Brain pericyte (primary cell): ENCODE results near the gene TUBB.
A peak's percentile ranks its signal among the peaks of the same experiment; 100 is the strongest.
"Not testable (repeated sequence)": the region's sequence is repeated elsewhere in the genome, so short reads cannot be mapped to it uniquely, and the experiment has no call there.

Experiments used
- DNase-seq: peaks from one replicate; pipeline ENCODE4 v3.0.0-alpha.2; 2012; ENCODE audit warnings: low read depth, low spot score

The TUBB gene

DNA sequence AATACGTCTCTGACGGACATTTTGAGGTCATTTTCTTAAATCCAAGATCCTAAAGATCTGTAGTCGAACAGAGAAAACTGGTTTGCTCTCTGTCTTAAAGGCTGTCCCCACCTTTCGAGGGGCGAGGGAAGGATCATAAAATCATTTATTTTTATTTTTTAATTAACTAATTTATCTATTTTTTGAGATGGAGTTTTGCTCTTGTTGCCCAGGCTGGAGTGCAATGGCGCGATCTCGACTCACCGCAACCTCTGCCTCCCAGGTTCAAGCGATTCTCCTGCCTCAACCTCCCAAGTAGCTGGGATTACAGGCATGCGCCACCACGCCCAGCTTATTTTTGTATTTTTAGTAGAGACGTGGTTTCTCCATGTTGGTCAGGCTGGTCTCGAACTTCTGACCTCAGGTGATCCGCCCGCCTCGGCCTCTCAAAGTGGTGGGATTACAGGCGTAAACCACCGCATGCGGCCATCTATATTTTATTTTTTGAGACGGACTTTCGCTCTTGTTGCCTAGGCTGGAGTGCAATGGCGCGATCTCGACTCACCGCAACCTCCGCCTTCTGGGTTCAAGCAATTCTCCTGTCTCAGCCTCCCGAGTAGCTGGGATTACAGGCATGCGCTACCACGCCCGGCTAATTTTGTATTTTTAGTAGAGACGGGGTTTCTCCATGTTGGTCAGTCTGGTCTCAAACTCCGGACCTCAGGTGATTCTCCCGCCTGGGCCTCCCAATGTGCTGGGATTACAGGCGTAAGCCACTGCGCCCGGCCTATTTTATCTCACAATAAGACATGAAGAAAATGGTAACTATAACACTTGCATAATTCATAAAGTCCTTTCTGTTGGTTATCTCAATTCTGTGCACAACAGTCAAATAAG lies 2.1 kb upstream of the TUBB start:
- not testable (repeated sequence) for DNase-seq

DNA sequence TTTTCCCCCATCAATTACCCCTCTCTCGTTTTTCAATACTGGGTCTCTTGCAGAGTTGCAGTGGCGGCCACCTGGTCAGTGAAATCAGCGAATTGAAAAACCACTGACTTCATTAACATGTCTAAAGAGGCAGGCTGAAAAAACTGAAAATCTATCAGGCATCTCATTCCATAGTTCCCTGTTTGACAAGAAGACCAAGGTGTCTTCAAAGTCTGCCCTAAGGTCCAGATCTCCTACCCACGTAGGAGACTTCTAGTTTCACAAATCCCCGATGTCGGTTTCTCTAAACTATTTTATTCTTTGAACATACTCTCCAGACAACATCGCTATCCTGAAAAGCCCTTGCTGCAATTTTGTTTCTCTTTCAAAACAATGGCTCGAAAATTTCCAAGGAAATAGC lies 796 bp upstream of the TUBB start:
- DNase-seq, result no peak

DNA sequence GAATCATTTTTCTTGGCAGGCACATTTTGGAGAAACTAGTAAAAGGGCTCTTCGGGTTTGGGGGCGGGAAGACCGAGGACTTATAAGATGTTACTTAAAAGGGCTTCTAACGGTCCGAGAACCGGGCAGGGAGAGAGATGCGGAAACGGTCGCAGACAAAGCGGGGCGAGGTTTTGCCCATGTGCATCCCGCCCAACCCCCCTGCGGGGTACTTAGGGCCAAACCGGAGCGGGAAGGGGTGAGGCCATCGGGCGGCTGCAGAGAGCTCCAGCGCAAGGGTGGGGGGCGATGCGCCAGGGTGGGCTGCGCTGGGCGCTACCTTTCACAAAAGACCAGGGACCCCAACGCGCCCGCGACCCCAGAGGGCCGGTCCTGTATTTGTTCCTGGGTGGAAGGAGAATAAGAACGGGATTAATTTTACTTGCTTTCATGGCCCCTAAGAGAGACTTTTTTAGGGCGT lies 616 bp downstream of the TUBB start:
- no peak for DNase-seq

DNA sequence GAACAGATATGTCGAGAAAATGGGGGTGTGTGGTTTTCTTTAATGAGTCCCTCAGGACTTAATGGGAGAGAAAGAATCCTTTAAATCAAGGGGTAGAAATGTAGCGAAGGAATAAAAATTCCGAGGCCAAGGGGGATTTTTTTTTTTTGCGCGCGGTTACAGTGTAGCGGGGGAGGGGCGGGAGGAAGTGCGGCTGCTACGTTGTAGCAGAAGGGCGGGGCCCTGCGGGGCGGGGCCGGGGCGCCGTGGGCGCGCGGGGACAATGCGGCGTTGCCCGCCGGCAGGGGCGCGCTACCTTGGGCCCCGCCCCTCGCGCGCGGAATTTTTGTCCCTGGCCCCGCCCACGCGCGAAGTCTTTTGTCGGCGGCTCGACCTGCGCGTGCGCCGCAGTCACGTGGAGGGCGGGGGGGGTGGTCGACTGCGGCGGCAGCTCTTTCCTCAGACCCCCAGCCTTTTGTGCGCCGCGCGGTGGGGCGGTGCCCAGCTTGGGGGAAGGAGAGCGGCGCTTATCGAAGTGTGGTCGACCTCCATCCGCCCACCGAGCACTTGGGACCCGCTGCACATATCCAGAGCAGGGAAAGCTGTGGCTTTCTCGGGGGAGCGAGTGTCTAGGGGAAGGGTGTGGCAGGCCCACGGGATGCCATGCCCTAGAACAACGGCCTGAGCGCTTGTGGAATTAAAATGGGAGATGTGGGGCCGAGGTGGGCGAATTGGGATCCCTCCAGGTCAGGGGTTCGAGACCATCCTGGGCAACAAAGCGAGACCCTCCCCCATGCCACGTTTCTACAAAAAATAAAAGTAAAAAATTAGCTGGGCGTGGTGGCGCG lies 1.3 kb downstream of the TUBB start:
- DNase-seq, result peak; percentile 59

DNA sequence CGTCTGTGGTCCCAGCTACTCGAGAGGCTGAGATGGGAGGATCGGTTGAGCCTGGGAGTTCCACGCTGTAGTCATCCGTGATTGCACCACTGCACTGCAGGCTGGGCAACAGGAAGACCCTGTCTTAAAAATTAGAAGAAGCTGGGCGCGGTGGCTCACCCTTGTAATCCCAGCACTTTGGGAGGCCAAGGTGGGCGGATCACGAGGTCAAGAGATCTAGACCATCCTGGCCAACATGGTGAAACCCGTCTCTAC lies 1.8 kb downstream of the TUBB start:
- DNase-seq, result not testable (repeated sequence)

DNA sequence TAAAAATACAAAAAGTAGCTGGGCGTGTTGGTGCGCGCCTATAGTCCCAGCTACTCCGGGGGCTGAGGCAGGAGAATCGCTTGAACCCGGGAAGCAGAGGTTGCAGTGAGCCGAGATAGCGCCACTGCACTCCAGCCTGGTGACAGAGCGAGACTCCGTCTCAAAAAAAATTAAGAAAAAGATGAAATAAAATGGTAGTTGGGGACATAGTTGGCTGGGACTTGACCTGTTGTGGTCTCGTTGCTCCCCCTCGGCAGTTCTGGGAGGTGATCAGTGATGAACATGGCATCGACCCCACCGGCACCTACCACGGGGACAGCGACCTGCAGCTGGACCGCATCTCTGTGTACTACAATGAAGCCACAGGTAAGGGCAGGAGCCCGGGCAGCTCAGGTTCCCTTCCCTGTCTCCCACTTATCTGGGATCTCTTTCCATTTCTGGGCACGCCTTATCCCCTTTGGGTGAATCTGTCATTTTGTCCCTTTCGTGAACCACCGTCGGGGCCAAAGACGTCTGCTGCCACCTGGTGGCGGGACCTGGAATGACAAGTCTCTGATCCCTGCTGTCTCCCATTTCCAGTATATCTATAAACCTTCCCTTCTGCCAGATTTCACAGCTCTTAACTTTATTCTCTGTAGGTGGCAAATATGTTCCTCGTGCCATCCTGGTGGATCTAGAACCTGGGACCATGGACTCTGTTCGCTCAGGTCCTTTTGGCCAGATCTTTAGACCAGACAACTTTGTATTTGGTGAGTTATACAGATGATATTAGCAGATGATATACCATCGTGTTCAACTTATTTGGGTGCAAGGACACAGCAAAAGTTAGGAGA lies 2.3 kb downstream of the TUBB start:
- DNase-seq, result peak; percentile 30

DNA sequence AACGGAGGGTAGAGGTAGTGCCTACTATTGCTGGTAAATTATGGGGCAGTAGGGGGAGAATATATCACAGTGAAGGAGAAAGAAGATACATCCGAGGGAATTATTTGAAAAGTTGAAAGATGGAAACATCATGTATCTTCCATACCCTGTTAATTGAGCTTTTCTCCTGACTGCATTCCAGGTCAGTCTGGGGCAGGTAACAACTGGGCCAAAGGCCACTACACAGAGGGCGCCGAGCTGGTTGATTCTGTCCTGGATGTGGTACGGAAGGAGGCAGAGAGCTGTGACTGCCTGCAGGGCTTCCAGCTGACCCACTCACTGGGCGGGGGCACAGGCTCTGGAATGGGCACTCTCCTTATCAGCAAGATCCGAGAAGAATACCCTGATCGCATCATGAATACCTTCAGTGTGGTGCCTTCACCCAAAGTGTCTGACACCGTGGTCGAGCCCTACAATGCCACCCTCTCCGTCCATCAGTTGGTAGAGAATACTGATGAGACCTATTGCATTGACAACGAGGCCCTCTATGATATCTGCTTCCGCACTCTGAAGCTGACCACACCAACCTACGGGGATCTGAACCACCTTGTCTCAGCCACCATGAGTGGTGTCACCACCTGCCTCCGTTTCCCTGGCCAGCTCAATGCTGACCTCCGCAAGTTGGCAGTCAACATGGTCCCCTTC lies 3.1 kb downstream of the TUBB start:
- DNase-seq, result not testable (repeated sequence)

DNA sequence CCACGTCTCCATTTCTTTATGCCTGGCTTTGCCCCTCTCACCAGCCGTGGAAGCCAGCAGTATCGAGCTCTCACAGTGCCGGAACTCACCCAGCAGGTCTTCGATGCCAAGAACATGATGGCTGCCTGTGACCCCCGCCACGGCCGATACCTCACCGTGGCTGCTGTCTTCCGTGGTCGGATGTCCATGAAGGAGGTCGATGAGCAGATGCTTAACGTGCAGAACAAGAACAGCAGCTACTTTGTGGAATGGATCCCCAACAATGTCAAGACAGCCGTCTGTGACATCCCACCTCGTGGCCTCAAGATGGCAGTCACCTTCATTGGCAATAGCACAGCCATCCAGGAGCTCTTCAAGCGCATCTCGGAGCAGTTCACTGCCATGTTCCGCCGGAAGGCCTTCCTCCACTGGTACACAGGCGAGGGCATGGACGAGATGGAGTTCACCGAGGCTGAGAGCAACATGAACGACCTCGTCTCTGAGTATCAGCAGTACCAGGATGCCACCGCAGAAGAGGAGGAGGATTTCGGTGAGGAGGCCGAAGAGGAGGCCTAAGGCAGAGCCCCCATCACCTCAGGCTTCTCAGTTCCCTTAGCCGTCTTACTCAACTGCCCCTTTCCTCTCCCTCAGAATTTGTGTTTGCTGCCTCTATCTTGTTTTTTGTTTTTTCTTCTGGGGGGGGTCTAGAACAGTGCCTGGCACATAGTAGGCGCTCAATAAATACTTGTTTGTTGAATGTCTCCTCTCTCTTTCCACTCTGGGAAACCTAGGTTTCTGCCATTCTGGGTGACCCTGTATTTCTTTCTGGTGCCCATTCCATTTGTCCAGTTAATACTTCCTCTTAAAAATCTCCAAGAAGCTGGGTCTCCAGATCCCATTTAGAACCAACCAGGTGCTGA lies 3.9 kb downstream of the TUBB start:
- DNase-seq, result not testable (repeated sequence)

DNA sequence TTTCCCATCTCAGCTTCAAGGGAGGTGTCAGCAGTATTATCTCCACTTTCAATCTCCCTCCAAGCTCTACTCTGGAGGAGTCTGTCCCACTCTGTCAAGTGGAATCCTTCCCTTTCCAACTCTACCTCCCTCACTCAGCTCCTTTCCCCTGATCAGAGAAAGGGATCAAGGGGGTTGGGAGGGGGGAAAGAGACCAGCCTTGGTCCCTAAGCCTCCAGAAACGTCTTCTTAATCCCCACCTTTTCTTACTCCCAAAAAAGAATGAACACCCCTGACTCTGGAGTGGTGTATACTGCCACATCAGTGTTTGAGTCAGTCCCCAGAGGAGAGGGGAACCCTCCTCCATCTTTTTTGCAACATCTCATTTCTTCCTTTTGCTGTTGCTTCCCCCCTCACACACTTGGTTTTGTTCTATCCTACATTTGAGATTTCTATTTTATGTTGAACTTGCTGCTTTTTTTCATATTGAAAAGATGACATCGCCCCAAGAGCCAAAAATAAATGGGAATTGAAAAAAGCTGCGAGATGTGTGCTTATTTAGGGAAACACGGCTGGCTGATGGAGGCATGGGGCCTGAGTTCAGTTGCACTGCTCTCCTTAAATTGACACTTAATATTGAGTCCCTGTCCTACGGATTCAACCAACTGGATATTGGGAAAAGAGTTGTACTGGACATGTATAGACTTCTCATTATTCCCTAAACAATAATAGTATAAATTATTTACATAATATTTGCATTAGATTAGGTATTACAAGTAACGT lies 4.9 kb downstream of the TUBB start:
- no peak for DNase-seq

DNA sequence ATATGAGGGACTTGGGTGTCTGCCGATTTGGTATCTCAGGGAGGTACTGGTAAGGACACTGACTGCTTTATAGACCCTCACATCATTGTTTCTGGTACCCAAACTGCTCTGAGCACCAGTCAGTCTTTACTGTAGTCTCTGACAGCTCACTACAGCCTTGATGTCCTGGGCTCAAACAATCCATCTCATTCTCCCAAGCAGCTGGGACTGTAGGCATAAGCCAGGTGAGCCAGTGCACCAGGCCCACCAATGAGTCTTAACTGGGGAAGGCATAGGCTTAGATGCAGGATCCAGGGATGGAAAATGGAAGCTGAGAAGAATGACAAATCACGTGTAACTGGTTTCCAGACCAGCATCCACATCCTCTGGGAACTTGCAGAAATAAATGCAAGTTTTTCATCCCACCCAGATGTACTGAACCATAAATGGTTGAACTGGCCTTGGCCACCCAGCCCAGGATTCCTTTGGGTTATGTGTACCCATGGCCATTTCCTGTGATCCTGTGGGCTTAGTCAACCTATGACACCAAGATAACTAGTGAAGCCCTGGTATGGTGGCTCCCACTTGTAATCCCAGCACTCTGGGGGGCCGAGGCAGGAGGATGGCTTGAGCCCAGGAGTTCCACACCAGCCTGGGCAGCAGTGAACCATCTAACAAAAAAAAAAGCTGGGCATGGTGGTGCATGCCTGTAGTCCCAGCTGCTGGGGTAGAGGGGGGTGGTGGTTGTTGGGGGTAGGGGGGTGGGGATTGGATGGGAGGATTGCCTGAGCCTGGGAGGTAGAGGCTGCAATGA lies 5.8 kb downstream of the TUBB start:
- no peak for DNase-seq

DNA sequence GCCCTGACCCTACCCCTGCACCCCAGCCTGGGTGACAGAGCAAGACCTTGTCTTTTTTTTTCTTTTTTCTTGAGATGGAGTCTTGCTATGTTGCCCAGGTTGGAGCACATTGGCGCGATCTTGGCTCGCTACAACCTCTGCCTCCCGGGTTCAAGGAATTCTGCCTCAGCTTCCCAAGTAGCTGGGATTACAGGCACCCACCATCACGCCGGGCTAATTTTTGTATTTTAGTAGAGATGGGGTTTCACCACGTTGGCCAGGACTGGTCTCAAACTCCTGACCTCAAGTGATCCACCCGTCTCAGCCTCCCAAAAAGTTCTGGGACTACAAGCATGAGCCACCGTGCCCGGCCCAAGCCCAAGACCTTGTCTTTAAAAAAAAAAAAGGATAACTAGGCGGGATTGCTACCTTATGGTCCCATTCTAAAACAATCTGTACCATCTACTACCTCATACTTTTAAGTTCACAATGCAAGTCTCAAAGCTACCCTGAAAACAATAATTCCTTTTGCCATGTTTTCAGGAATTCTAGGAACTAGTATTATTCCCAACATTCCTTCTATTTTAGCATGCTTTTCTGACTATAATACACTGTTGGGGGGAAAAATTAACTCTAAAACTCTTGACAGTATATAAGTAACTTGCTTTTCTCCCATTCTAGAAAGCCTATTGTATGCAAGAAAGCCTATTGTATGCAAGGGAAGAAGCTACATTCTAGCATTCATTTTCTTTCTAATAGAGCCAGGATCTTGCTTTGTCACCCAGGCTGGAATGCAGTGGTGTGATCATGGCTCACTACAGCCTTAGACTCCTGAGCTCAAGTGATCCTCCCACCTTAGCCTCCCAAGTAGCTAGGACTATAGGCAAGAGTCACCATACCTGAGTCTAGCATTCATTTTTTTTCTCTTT lies 6.6 kb downstream of the TUBB start:
- no peak for DNase-seq

DNA sequence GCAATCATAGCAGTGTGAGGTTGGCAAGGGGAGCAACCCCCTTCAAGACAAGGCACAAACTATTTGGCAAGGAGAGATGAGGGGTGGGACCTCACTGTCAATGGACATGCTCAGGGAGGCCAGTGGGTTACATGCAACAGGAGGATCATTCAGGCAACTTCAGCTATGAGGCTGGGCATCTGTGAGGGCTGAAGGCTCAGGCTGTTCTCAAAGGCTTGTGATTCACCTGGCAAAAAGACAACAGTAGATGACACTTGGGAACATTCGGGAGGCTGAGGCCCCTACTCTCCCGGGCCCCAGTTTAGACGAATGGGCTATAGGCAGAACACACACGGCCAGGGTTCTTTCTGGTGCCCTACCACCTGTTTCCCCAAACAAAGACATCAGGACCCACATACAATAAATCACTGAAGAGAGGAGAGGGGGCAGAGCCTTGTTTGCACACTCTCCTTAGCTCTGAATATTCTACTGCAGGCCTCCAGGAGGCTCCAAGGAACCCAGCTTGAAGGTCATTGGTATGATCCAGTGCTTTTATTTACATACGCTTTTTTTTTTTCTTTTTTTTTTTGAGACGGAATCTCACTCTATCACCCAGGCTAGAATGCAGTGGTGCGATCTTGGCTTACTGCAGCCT lies 7.9 kb downstream of the TUBB start:
- DNase-seq, result no peak

DNA sequence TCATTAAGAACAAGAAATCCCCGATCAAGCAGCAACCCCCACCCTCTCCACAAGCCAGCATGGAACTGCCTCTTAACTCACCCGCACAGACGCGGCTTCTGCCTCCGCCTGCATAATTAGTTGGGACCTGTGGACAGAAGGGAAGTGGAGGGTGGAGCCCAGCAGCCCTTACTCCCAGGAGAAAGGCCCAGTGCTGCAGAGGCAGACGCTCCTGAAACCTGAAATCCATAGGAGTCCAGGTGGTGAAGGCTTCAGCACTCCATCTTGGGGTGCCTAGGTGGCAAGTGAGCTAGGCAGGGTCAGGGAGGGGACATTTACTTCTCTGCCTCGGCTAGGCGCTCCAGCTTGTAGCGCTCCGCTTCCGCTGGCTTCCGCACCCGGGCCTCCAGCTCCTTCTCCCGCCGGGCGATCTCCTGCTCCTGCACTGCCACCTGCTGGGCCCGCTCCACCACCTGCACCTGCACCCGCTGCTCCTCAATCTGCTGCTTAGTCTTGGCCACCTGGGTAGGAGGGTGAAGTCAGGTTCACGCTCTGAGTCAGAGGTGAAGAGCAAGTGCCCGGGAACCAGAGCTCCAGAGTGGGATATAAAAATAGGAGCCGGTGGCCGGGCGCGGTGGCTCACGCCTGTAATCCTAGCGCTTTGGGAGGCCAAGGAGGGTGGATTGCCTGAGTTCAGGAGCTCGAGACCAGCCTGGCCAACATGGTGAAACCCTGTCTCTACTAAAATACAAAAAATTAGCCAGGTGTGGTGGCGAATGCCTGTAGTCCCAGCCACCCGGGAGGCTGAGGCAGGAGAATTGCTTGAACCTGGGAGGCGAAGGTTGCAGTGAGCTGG lies 10.7 kb downstream of the TUBB start:
- no peak for DNase-seq

DNA sequence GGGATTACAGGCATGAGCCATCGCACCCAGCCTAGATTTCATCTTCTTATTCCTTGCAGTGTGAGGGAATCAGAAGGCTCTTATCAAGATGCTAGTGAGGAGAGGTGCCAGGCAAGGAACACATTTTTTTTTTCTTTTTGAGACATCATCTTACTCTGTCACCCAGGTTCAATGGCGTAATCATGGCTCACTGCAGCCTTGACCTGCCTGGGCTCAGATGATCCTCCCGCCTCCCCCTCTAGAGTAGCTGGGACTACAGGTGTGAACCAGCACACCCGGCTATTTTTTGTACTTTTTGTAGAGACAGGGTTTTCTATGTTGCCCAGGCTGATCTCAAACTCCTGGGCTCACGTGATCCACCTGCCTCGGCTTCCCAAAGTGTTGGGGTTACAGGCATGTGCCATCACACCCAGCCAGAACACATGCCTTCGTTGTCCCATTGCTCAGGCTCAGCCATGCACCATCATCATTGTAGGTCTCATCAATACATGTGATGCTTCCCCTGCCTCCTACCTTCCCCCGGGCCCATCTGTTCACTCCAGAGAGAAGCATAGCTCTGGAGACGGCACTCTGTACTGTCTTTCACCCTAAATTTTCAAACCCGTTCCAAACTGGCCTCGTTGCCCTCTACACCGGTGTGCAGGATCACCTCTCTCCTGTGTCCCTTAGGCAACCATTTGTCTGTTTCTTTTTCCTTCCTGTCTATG lies 12.2 kb downstream of the TUBB start:
- no peak for DNase-seq

DNA sequence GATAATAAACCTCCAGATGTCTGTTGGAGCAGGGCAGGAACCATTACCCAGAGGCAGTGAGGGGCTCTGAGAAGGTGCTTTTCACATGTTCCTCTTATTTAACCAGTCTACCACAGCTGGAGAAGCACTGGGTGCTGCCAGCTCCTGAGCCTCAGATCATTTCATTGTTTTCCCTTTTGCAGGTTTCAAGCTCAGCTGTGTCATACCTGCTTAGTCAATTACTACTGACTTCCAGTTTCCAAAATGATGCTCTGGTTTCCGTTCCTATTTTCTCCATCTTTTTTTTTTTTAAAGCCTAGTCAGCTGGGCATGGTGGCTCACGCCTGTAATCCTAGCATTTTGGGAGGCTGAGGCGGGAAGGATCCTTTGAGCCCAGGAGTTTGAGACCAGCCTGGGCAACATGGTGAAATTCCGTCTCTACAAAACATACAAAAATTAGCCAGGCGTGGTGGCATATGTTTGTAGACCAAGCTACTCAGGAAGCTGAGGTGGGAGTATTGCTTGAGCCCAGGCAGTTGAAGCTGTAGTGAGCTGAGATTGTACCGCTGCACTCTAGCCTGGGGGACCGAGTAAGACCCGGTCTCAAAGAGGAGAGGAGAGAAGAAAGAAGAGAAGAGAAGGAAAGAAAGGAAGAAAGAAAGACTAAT lies 15.6 kb downstream of the TUBB start:
- no peak for DNase-seq
